CD14-positive monocyte (primary cell): ENCODE results near the gene SLC2A4RG. TPM values are rescaled to one million over a fixed set of nuclear protein-coding genes. Genes with fewer than 3 reads are reported as not detected.
"Not testable (repeated sequence)": the region's sequence is repeated elsewhere in the genome, so short reads cannot be mapped to it uniquely, and the experiment has no call there.

Source experiments
- DNase-seq, 3 donors: peaks; one replicate each; pipeline ENCODE4 v3.0.0-alpha.2; 2011 to 2022
- H2AFZ ChIP-seq: 2 replicates; pipeline ENCODE4 v1.6.0; 2012; ENCODE audit warnings: mild to moderate bottlenecking, low read depth, low read length, inconsistent platforms; ENCODE audit not compliant: insufficient read depth, poor library complexity, severe bottlenecking
- H3K27ac ChIP-seq, 2 donors: 1 replicate in 1 of 2; 2 replicates in 1 of 2; pipeline ENCODE4 v1.5.1; 2012 to 2013; ENCODE audit warnings: low read length in 2 of 2, control low read depth in 1 of 2, inconsistent platforms in 1 of 2, low read depth in 1 of 2, mild to moderate bottlenecking in 1 of 2
- H3K27me3 ChIP-seq, 2 donors: one replicate each; pipeline versions ENCODE4 v1.6.0 to v1.6.1; 2011 to 2013; ENCODE audit warnings: low read length in 2 of 2; ENCODE audit not compliant: control insufficient read depth in 2 of 2, insufficient read depth in 2 of 2
- H3K36me3 ChIP-seq, 2 donors: replicated peaks in 1 of 2; 1 replicate in 1 of 2; 2 replicates in 1 of 2; pipeline versions ENCODE4 v1.5.1 to v1.6.1; 2012 to 2013; ENCODE audit warnings: low read length in 2 of 2, control low read depth in 1 of 2, inconsistent platforms in 1 of 2, mild to moderate bottlenecking in 1 of 2; ENCODE audit not compliant: insufficient read depth in 2 of 2, control insufficient read depth in 1 of 2
- H3K4me1 ChIP-seq, 2 donors: 1 replicate in 1 of 2; 2 replicates in 1 of 2; pipeline versions ENCODE4 v1.5.1 to v1.6.1; 2012 to 2013; ENCODE audit warnings: low read length in 2 of 2, control low read depth in 1 of 2, inconsistent platforms in 1 of 2, mild to moderate bottlenecking in 1 of 2, moderate library complexity in 1 of 2; ENCODE audit not compliant: insufficient read depth in 2 of 2, control insufficient read depth in 1 of 2
- H3K4me2 ChIP-seq: replicated peaks from 2 replicates; pipeline ENCODE3; 2012; ENCODE audit warnings: low read length, moderate library complexity, mild to moderate bottlenecking; ENCODE audit not compliant: poor library complexity, severe bottlenecking; ENCODE audit errors: extremely low read depth
- H3K4me3 ChIP-seq, 3 experiments: fragments of 200-600 bp in 1 of 3; sonication (generic) in 1 of 3; replicated peaks in 1 of 3; 1 replicate in 2 of 3; 2 replicates in 1 of 3; pipeline ENCODE4 v1.5.1; 2011 to 2013; ENCODE audit warnings: low read length in 3 of 3, mild to moderate bottlenecking in 3 of 3, control low read depth in 2 of 3, low read depth in 2 of 3, inconsistent platforms in 1 of 3, moderate library complexity in 1 of 3
- H3K79me2 ChIP-seq: 2 replicates; pipeline ENCODE4 v1.6.0; 2012; ENCODE audit warnings: mild to moderate bottlenecking, control low read depth, inconsistent platforms, low read length, moderate library complexity; ENCODE audit not compliant: insufficient read depth
- H3K9ac ChIP-seq: 2 replicates; pipeline ENCODE4 v1.6.0; 2017; ENCODE audit warnings: low read length, mild to moderate bottlenecking; ENCODE audit not compliant: insufficient read depth, poor library complexity, severe bottlenecking
- H3K9me3 ChIP-seq, 2 donors: replicated peaks in 1 of 2; 1 replicate in 1 of 2; 2 replicates in 1 of 2; pipeline versions ENCODE4 v1.5.1 to v1.6.1; 2012 to 2013; ENCODE audit warnings: low read length in 2 of 2, control low read depth in 1 of 2; ENCODE audit not compliant: control insufficient read depth in 1 of 2, insufficient read depth in 1 of 2
- H4K20me1 ChIP-seq: 2 replicates; pipeline ENCODE4 v1.6.0; 2012; ENCODE audit warnings: mild to moderate bottlenecking, low read length, control low read depth, moderate library complexity; ENCODE audit not compliant: insufficient read depth
- H3K27ac Mint-ChIP-seq, 7 donors: one replicate each; pipeline ENCODE4 v1.8.0; 2020; ENCODE audit warnings: mild to moderate bottlenecking in 7 of 7, mixed read lengths in 7 of 7, moderate library complexity in 6 of 7, inconsistent platforms in 2 of 7
- H3K27me3 Mint-ChIP-seq, 3 donors: one replicate each; pipeline ENCODE4 v1.8.0; 2021 to 2022; ENCODE audit warnings: low read depth in 3 of 3, mild to moderate bottlenecking in 3 of 3, mixed read lengths in 3 of 3, moderate library complexity in 3 of 3, inconsistent platforms in 1 of 3
- H3K36me3 Mint-ChIP-seq, 2 donors: one replicate each; pipeline ENCODE4 v1.8.0; 2020; ENCODE audit warnings: mixed read lengths in 2 of 2, inconsistent platforms in 1 of 2, mild to moderate bottlenecking in 1 of 2
- H3K4me1 Mint-ChIP-seq: one replicate; pipeline ENCODE4 v1.8.0; 2020; ENCODE audit warnings: mild to moderate bottlenecking, mixed read lengths
- H3K4me3 Mint-ChIP-seq, 2 donors: one replicate each; pipeline ENCODE4 v1.8.0; 2020; ENCODE audit warnings: mild to moderate bottlenecking in 2 of 2, mixed read lengths in 2 of 2, moderate library complexity in 1 of 2
- H3K9me3 Mint-ChIP-seq, 7 donors: one replicate each; pipeline ENCODE4 v1.8.0; 2020 to 2022; ENCODE audit warnings: mixed read lengths in 7 of 7, mild to moderate bottlenecking in 6 of 7, moderate library complexity in 6 of 7, inconsistent platforms in 2 of 7
- WGBS: methylation state at CpG from one replicate; pipeline ENCODE4 v1.1.5; 2013; ENCODE audit warnings: missing lambda C conversion rate; ENCODE audit not compliant: insufficient coverage; 5-methylcytosine and 5-hydroxymethylcytosine counted together
- intact Hi-C, 2 donors: fragments of 100-400 bp; cut with micrococcal nuclease; formaldehyde crosslinking; loops; one replicate each; pipeline versions ENCODE4 v1.15.0 to v1.15.1; 2023
- polyA plus RNA-seq, 3 donors: library from polyadenylated mRNA; depleted of rRNA in 1 of 3; unstranded in 2 of 3; stranded (reverse) in 1 of 3; fragments of 300-500 nt in 2 of 3; fragments of >200 nt in 1 of 3; fragmentation: Illumina TruSeq in 2 of 3; gene quantifications; 1 replicate in 2 of 3; 2 replicates in 1 of 3; pipeline ENCODE4 v1.2.3, GENCODE V29; 2012 to 2021
- TF ChIP-seq, protein P1 (sequence below): fragments of 200-600 bp; IDR thresholded peaks from one replicate; pipeline ENCODE4 v1.8.0; 2022; ENCODE audit warnings: antibody characterized with exemption, mild to moderate bottlenecking

SLC2A4RG gene
- polyA plus RNA-seq, 3 donors = 0.46 to 21.0 (median 1.5) TPM

DNA sequence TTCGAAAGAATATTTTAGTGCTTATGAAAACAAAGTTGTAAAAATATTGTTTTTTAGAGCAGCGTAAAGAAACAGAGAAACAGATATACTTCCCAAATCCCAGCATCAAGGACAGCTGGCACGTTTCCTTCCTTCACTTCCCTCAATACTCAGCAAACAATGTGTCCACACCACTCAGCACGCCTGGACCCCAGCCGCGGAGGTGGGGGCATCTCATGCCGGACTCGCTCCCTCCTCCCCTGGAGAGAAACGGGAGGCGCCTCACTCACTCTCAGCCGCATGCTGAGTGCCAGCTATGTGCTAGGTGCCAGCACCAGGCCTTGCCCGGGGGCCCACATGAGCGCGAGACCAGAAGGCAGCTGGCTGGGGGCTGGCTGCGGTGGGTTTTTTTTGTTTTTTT is 34.7 kb downstream of the SLC2A4RG start:
- no peak for DNase-seq

DNA sequence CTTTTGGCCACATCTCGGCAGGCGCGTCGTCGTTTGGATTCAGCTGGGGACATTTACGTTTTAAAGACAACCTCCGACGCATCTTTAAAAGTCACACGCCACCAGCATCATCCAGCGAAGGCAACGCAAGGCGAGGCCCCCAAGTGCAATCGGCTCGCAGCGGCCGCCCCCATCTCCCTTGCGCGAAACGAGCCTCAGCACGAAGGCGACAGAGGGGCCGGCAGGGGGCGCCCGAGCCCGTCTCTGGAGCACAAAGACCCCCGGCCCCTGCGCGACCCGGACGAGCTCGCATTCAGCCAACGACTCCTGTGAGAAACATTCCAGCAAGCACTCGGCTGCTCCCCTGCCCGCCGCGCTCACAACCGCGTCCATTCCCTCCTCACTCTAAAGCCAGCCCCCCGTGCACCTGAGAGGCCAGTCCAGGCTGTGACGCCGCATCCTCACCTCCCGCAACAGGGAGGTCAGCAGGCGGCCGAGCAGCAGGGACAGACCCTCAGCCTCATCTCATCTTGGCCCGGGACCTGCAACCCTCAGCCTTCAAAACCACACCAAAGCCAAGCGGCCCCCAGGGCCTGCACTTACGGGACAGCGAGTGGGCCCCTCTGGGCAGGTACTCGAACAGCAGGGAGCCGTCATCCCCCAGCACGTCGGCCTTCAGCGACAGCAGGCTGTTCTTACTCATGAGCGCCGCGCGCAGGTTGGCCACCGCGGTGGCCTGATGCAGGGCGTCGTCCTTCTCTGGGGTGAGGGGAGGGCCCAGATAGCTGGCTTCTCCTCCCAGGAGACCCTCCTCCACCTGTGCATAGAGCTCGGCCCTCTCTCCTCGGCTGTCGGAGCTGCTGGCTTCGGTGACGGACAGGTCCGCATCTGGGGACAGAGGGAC is 35.8 kb downstream of the SLC2A4RG start:
- H3K4me1 ChIP-seq = no peaks in the 10 kb centered on the region
- 70% methylated on average over 44 of the region's 67 CpGs for WGBS
- Mint-ChIP-seq H3K27me3 (peaks cover 9 to 19% (median 11%) of the 10 kb centered on the region in 3 donors), H3K4me1 (peaks cover 5% of the 10 kb centered on the region), H3K4me3 (peak overlapping the region in 1 of 2 donors; percentile 53), H3K27ac (peak overlapping the region in 1 of 7 donors; percentile 68), H3K9me3 (peaks cover 0 to 2% (median 0%) of the 10 kb centered on the region in 7 donors), H3K36me3 (no peaks in the 10 kb centered on the region)
- no peak overlapping the region for H3K27ac ChIP-seq
- intact Hi-C loops = no loop called here
- no peaks in the 10 kb centered on the region for H3K79me2 ChIP-seq
- no peaks in the 10 kb centered on the region for H3K36me3 ChIP-seq
- peaks cover 3% of the 10 kb centered on the region for H4K20me1 ChIP-seq
- H2AFZ ChIP-seq = no peak overlapping the region
- H3K9ac ChIP-seq = no peak overlapping the region
- H3K4me3 ChIP-seq = no peak overlapping the region
- no peak overlapping the region for H3K4me2 ChIP-seq
- no peaks in the 10 kb centered on the region for H3K27me3 ChIP-seq
- H3K9me3 ChIP-seq = no peaks in the 10 kb centered on the region
- DNase-seq = no peak
- TF ChIP-seq, protein P1, sequence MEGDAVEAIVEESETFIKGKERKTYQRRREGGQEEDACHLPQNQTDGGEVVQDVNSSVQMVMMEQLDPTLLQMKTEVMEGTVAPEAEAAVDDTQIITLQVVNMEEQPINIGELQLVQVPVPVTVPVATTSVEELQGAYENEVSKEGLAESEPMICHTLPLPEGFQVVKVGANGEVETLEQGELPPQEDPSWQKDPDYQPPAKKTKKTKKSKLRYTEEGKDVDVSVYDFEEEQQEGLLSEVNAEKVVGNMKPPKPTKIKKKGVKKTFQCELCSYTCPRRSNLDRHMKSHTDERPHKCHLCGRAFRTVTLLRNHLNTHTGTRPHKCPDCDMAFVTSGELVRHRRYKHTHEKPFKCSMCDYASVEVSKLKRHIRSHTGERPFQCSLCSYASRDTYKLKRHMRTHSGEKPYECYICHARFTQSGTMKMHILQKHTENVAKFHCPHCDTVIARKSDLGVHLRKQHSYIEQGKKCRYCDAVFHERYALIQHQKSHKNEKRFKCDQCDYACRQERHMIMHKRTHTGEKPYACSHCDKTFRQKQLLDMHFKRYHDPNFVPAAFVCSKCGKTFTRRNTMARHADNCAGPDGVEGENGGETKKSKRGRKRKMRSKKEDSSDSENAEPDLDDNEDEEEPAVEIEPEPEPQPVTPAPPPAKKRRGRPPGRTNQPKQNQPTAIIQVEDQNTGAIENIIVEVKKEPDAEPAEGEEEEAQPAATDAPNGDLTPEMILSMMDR = peak; percentile 17

More for the DNA sequence above, 34.7 kb downstream of the SLC2A4RG start:
- Mint-ChIP-seq H3K4me1 (peaks cover 5% of the 10 kb centered on the region), H3K27ac (peak overlapping the region in 1 of 7 donors; percentile 64), H3K27me3 (peaks cover 11 to 23% (median 12%) of the 10 kb centered on the region in 3 donors), H3K4me3 (peak overlapping the region in 1 of 2 donors; percentile 61), H3K36me3 (no peaks in the 10 kb centered on the region), H3K9me3 (peaks cover 0 to 2% (median 0%) of the 10 kb centered on the region in 7 donors)
- 89% methylated on average over 6 of the region's 15 CpGs for whole genome bisulfite sequencing
- H3K27me3 ChIP-seq = no peaks in the 10 kb centered on the region
- H3K4me1 ChIP-seq = no peaks in the 10 kb centered on the region
- H3K36me3 ChIP-seq = no peaks in the 10 kb centered on the region
- no peak overlapping the region for H3K4me2 ChIP-seq
- H3K4me3 ChIP-seq = no peak overlapping the region
- intact Hi-C loops = no loop called here
- H3K27ac ChIP-seq = no peak overlapping the region
- H3K79me2 ChIP-seq = no peaks in the 10 kb centered on the region
- TF ChIP-seq, protein P1 = no peak
- H3K9ac ChIP-seq = no peak overlapping the region
- H2AFZ ChIP-seq = no peak overlapping the region
- peaks cover 3% of the 10 kb centered on the region for H4K20me1 ChIP-seq
- H3K9me3 ChIP-seq = no peaks in the 10 kb centered on the region

- H3K27ac Mint-ChIP-seq, H3K27ac ChIP-seq, H2AFZ ChIP-seq, H3K4me1 Mint-ChIP-seq, H3K4me3 ChIP-seq, H3K9me3 Mint-ChIP-seq, intact Hi-C loops, H3K4me2 ChIP-seq, DNase-seq, H3K9me3 ChIP-seq, H4K20me1 ChIP-seq, H3K4me1 ChIP-seq, H3K27me3 ChIP-seq, H3K36me3 Mint-ChIP-seq, H3K9ac ChIP-seq, H3K79me2 ChIP-seq, H3K36me3 ChIP-seq: not testable (repeated sequence)
- H3K4me3 Mint-ChIP-seq = peak overlapping the region in 1 of 2 donors; percentile 9
- peaks cover 9 to 19% (median 13%) of the 10 kb centered on the region in 3 donors for H3K27me3 Mint-ChIP-seq
- WGBS = 89% methylated on average over 9 of the region's 23 CpGs
These were observed 37.3 kb downstream of the SLC2A4RG start for GRCh38 chr20:63776875-63777274.
